NCI-H1092 (cell line): ENCODE data around the gene CDC34.
A peak's percentile ranks its signal among the peaks of the same experiment; 100 is the strongest.

ENCODE experiments used
- DNase-seq: peaks from one replicate; lab custom pipeline; 2025; lab: John Stamatoyannopoulos, UW

Gene CDC34

DNA sequence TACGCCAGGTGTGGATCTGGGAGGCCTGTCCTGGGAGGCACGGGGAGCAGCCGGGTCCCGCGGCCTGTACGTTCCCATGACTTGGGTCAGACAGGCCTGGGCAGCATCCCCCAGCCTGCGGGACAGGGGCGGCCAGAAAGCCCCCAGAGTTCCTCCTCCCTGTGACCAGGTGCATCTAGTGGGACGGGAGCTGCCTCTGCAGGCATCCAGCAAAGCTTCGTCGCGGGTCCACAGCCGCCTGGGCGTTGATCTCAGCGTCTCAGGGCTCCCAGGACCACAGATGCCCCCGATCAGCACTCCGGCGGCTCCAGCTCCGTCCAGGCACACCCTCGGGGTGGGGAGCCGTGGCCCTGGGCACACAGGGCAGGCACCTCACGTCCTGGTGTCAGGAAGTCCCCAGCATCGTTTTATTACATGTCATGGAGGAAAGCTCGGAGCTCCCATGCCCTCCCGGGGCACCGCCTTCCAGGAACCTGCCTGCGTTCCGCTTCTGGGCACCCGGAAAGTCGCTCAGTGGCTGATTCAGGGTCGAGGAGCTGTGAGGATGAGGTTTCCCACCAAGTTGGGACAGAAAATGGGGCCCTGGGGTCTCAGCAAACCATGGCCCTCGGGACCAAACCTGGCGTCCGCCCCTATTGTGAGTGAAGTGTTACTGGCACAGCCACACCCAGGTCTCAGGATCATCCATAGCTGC lies 10.8 kb downstream of the CDC34 start:
- DNase-seq: no peak

DNA sequence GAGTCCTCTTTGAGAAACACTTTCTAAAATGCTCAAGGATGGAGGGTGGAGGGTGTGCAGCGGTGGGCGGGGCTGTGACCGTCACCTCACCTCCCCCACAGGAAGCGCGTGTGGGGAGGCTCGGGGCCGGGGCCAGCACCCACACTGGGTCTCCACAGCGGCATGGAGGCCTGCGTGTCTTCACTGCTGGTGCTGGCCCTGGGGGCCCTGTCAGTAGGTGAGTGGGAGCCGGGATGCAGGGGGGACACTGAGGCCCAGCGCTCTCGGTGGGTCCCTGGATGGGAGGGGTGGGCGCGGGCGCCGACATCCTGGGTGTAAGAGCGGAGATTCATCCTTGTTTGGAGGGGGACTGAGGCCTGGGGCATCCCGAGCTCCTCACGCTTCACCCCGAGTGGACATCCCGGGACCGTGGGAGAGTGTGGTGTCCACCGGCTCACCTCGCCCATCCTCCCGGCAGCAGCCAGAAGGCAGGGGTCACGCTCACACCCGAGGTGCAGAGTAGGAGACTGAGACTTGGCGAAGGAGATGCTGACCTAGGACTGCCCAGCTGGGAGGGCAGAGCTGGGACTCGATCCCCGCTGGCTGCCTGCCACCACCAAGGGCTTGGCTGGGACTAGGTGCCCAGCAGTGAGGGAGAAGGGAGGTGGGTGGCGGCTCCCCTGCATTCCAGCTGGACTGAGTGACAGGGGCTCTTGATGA lies 12.5 kb downstream of the CDC34 start, which contains the start of gene GZMM:
Gene GZMM (plus strand): TSS at position 144 of the 699 bp plus-strand sequence. CDS start 19 bp downstream, at position 163.
- DNase-seq: no peak

DNA sequence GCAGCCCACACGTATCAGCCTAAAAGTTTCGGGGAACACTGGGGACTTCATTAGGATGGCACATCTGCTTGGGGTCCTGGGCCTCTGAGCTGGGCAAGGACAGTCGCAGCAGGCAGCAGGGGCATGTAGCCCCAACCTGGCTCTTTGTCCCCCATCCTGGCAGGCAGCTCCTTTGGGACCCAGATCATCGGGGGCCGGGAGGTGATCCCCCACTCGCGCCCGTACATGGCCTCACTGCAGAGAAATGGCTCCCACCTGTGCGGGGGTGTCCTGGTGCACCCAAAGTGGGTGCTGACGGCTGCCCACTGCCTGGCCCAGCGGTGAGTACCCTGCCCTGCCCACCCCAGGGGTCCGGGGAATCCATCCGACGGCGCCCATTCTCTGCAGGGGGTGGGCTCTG lies 15.6 kb downstream of the CDC34 start:
- DNase-seq: no peak

DNA sequence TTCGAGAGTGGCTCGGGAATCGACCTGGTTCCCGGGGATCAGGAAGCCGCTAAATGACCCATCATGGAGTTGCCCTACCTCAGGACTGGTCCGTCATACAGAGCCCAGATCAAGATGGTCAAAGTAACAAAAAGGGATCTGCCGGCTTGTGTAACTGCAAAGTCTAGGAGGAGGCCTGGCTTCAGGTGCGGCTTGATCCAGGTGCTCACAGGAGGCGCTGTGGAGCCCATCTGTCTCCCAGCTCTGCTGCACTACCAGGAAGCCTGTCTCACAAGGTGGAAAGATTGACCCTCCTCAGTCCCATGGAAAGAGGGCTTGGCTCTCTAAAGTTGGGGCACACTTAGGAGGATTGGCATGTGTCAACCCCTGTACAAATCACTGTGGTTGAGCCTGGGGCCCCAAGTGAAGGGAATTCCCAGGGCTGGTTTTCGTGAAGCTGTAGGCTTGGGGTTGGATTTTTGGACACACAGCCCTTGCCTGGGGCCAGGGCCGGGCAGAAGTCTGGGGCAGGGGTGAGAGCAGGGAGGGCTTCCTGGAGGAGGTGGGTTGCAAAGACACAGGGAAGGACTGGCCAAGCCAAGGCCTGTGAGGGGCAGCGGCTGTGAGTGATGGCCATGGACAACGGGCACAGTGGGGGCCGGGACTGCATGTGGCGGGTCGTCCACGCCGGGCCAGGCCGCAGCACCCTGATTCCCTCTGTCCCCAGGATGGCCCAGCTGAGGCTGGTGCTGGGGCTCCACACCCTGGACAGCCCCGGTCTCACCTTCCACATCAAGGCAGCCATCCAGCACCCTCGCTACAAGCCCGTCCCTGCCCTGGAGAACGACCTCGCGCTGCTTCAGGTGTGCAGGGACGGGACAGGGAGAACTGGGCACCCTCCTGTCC lies 16.5 kb downstream of the CDC34 start:
- no peak for DNase-seq

DNA sequence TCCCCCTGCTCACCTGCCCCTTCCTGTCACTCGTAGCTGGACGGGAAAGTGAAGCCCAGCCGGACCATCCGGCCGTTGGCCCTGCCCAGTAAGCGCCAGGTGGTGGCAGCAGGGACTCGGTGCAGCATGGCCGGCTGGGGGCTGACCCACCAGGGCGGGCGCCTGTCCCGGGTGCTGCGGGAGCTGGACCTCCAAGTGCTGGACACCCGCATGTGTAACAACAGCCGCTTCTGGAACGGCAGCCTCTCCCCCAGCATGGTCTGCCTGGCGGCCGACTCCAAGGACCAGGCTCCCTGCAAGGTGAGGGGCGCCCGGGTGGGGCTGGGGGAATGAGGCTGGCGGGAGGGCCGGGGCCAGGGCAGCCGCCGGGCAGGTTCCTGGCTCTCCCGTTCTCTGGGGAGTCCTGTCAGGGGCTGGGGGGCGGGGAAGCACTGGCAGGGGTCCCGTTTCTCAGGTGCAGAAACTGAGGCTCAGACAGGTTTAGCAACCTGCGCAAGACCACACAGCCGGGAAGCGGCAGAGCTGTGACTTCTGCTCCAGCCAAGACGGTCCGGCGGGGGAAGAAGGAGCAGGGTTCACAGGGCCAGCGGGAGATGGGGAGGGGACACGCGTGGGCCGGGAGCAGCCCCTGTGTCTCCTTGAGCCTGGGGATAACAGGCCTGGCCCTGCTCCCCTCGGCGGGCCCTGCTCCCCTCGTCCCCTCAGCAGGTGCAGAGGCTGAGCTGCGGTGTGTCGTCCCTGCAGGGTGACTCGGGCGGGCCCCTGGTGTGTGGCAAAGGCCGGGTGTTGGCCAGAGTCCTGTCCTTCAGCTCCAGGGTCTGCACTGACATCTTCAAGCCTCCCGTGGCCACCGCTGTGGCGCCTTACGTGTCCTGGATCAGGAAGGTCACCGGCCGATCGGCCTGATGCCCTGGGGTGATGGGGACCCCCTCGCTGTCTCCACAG lies 17.6 kb downstream of the CDC34 start:
- DNase-seq: no peak

DNA sequence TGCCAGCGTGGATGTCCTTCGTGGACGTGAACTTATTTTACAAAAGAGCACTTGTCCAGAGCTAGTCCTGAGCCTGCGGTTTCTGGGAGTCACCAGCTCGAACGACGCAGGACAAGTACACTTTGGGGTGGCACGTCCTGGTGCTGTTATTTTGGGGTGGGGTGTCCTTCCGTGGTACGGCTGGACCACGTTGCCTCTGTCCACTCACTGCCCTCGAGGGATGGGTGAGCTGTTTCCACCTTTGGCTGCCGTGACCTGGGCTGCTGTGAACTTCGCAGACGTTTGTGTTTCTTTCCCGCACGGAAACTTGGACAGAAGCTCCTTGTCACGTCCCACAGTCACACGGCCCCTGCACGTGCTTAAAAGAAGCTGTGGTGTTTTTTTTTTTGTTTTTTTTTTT lies 23.3 kb downstream of the CDC34 start:
- no peak for DNase-seq

DNA sequence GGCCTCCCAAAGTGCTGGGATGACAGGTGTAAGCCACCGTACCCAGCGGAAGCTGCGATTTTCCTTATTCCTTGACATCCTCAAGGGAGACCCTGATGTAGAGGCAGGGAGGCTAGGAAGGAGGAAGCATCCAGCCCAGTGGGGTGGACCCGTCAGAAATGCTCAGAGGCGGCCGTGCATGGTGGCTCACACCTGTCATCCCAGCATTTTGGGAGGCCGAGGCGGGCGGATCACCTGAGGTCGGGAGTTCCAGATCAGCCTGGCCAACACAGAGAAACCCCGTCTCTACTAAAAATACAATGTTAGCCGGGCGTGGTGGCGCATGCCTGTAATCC lies 23.9 kb downstream of the CDC34 start:
- DNase-seq: no peak

DNA sequence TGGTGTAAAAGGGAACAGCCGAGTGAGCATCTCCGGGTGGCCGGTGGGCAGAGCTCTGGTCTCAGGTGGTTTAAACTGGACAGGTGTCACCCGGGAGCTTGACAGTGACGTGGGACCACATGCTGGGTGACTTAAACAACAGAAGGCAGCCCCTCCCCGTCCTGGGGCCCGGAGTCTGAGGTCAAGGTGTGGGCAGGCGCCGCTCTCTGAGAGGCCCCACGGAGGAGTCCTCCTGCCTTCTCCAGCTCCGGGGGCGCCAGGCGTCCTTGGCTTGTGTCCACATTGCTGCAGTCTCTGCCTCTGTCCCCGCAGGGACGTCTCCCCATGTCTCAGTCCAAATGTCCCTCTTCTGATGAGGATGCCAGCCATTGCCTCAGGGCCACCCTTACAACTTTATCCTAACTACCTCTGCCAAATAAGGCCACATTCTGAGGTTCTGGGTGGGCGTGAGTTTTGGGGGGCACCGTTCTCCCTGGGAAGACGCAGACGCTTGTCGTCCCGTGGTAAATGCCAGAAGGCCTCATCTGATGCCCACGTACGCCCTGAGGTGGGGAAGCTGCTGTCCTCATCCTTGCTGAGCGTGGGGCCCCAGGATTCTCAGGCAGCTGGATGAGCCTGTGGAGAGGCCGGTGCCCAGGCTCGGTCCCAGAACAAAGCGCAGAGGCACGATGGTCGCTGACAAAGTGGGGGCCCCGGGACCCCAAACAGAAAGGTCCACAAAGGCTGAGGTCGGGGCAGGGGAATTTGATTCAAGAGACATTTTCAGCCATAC lies 25.2 kb downstream of the CDC34 start:
- DNase-seq: no peak

DNA sequence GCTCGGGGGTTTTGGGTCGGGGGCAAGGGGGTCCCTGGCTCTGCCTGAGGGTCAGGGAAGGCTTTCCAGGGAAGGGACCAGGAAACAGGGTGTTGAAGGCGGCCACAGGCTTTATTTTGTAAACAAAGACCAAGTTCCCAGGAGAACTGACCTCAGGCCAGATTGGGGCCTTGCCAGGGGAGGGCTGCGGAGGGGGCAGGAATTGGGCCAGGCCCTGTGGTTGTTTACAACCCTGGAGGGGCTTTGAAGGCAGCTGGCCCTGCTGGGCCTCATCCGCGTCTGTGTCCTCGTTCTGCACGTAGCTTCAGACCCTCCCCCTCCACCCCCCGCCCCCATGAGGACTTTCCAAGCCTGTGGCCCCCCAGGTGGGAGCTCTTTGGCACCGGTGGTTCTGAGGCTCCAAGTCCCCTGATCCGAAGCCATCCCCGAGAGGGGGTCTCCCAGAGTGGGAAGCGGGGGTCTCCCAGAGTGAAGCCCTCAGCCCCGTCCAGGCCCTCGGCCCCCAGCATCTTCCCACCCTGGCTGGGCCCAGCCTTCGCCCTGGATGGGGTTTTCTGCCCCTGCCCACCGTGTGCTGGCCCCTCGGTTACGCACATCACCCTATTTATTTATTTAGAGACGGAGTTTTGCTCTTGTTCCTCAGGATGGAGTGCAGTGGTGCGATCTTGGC lies 27.3 kb downstream of the CDC34 start:
- DNase-seq: no peak

DNA sequence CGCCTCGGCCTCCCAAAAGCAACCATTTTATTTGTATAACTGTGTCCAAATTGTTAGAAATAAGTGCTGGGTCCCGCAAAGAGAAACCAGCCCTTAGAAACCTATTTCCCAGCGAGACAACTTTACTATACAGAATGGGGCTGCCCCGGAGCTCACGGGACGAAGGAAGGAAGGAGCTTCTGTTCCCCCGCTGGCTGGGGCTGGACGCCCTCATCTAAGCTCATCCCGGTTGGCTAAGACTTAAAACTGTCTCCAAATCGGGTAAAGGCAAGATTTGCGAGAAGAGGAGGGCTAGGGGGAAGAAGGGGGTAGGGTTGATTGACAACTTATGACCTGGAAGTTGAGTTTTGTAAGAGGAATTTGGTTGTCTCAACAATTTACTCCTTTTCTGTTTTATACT lies 28.6 kb downstream of the CDC34 start:
- no peak for DNase-seq

DNA sequence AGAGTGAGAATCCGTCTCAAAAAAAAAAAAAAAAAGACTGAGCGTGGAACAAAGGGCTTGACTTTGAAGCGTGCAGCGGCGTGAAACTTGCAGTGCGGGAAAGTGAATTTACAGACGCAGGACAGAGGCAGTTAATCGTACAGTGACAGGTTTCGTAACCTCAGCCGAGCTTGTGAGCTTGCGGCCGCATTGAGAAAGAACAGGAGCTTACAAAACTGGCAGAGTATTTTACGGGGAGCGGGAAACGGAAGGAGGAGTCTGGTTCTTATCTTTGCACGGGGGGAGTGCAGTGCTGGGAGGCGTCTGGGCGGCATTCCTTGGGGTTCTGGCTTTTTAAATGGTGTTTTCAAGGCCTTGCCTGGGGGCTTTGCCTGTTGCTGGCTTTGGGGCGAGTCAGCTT lies 34.8 kb downstream of the CDC34 start:
- no peak for DNase-seq

DNA sequence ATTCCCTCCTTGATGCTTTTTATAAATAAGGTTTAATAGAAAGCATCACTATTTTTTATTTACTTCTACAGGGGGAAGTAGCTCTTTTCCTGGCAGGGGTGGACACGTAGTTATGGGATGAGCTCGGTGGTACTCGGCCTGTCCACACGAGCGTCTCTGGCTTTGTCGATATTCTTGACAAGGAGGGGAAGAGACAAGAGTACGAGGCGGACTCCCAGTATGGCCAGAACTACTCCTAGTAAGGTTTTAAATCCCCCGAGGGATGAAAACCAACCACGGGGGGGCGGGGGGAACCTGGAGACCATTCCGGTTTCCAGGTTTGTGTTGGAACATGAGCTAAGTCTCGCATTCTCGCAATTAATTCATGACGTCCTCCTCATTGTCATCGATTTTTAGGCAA lies 35.3 kb downstream of the CDC34 start:
- no peak for DNase-seq

DNA sequence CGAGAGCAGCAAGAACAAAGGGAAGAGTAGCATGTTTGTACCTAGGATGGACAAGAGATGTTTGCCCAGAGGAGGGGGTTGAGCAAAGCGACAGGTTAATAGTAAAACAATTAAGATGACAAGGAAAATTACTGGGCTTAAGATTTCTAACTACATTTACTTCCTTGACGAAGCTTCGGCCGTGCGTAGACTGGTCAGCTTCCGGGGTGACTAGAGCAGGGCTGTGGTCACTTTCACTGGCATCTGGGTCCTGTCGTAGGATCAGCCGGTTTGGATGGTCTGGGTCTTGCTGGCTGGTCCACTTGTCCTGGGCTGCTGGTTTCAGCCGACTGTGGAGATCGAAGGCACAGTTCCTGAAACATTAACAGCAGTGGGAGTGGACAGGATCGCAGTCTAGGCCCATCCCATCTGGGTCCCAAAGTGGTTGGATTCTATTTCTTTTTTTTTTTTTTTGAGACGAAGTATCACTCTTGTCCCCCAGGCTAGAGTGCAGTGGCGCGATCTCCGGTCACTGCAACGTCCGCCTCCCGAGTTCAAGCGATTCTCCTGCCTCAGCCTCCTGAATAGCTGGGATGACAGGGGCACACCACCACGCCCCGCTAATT lies 35.8 kb downstream of the CDC34 start:
- no peak for DNase-seq

DNA sequence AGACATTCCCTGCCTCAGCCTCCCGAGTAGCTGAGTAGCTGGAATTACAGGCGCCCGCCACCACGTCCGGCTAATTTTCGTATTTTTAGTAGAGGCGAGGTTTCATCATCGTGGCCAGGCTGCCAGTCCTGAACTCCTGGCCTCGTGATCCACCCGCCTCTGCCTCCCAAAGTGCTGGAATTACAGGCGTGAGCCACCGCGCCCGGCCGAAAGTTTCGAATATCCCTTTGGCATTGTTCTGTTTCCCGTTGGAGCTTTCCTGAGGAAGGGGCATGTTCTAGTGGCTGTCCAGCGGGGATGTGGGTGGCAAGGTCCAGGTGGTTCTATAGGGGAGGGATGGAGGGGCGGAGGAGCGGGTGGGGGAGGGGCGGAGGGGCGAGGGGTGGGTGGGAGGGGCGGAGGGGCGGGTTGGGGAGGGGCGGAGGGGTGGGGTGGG lies 38.7 kb downstream of the CDC34 start:
- no peak for DNase-seq

DNA sequence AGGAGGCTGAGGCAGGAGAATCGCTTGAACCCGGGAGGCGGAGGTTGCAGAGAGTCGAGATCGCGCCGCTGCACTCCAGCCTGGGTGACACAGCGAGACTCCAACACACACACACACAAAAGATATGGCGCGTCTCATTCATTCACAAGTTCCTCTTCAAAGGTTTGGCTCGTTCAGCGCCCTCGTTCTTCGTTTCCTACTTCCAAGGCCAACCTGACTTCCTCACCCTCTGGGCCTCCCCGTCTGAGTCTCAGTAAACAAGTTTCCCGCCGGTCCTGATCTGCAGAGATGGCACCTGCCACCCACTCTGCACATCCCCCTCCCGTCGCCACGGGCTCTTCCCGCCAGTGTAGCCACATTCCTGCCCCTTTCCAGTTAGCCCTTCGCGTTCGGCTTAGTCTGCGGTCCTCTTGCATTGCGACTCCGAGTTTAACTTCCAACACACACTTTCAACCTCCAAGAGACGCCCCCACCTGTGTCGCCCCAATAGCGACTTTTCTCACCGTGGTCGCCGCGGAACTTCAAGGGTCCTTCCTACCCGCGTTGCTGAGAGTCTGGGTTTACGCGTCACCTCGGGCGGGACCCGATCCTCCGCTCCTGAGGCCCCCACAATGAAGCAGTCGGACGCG lies 39.5 kb downstream of the CDC34 start:
- no peak for DNase-seq

DNA sequence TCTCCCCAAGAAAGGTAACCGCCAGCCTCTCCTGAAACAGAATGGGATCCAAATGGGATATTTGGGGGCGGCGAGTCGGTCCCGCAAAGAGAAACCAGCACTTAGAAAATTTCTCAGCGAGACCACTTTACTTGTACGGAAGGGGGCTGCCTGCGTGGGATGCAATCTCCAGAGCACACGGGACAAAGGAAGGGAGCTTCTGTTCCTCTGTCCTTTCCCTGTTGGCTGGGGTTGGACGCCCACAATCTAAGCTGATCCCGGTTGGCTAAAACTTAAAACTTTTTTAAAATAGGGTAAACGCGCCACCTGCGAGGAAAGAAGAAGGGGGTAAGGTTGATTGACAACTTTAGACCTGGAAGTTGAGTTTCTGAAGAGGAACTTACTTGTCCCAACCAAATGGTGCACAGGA lies 40.0 kb downstream of the CDC34 start:
- DNase-seq: no peak

DNA sequence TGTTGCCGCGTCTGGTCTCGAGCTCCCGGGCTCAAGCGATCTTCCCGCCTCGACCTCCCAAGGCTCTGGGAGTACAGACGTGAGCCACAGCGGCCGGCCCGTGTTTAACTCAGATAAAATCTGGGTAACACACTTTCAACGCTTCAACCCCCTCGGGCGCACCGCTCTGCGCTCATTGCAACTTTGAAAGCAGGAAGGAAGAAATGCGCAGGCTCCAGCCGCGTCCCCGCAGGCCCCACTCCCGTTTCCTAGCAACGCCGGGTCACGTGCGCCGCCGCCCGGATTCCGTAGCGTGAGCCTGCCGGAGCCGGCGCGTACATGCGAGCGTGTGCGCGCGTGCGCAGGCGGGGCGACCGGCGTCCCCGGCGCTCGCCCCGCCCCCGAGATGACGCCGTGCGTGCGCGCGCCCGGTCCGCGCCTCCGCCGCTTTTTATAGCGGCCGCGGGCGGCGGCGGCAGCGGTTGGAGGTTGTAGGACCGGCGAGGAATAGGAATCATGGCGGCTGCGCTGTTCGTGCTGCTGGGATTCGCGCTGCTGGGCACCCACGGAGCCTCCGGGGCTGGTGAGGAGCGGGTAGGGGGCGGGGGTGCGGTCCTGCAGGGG lies 40.7 kb downstream of the CDC34 start, which contains the start of gene BSG:
Gene BSG (plus strand): TSS at position 457 of the 603 bp plus-strand sequence. CDS start 39 bp downstream, at position 496.
- DNase-seq: peak; percentile 98

DNA sequence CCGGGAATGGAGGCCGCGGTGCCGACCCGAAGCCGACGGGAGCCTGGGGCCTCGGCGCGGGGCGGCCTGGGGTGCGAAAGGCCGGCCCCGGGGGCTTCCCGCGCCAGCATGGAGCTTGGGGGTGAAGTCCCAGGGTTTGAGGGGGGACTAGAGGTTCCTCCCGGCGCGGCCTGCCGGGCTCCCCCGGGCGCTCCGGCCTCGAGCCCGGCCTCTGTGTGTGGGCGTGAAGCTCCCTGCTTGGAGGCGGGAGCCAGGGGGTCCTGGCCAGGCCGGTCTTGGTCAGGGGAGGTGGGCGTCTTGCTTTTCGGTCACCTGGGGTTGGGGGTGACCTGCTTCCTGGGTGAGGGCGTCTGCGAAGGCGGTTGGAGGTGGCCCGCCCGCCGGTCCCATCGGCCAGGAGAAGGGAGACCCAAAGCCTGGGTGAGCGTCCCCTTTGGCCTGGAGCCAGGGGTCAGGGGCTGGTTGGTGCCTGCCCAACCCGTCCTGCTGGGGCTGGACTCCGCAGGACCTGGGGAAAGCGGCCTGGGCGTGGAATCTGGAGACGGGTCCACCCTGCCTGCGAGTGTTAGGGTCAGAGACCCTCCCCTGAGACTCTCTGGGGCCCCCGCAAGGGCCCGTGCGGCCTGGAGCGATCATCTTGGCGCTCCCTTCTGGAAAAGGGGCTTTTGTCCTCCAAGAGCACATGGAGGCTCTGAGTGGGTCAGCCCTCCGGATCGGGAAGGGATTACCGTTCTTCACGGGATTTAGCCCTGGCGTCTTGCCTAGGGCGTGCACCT lies 41.4 kb downstream of the CDC34 start:
- DNase-seq: peak; percentile 59
